Transverse colon (tissue), 4 donors: ENCODE results near the gene PDE10A. TPM values are rescaled to one million over a fixed set of nuclear protein-coding genes. Genes with fewer than 3 reads are reported as not detected.
"Not testable (repeated sequence)": the region's sequence is repeated elsewhere in the genome, so short reads cannot be mapped to it uniquely, and the experiment has no call there.

Source experiments
- DNase-seq: peaks from one replicate; pipeline ENCODE4 v3.0.0-alpha.2; 2019
- H3K27ac ChIP-seq, 4 donors: fragments of 200-600 bp; sonication (generic); 2 replicates each; pipeline ENCODE4 v1.5.1; 2016 to 2018; ENCODE audit warnings: inconsistent platforms in 4 of 4
- H3K27me3 ChIP-seq: fragments of 200-600 bp; sonication (generic); 2 replicates; pipeline ENCODE4 v1.5.1; 2017; ENCODE audit warnings: inconsistent platforms
- H3K36me3 ChIP-seq, 4 donors: fragments of 200-600 bp; sonication (generic); 2 replicates each; pipeline ENCODE4 v1.5.1; 2017 to 2019; ENCODE audit warnings: inconsistent platforms in 4 of 4
- H3K4me1 ChIP-seq, 4 donors: fragments of 200-600 bp; sonication (generic); 2 replicates each; pipeline ENCODE4 v1.5.1; 2017 to 2020; ENCODE audit warnings: inconsistent platforms in 4 of 4
- H3K4me3 ChIP-seq, 4 donors: fragments of 200-600 bp; sonication (generic); 1 replicate in 1 of 4; 2 replicates in 3 of 4; pipeline versions ENCODE4 v1.5.1 to v1.6.1; 2017 to 2019; ENCODE audit warnings: inconsistent platforms in 4 of 4
- H3K9me3 ChIP-seq, 2 donors: fragments of 200-600 bp; sonication (generic); 2 replicates each; pipeline ENCODE4 v1.5.1; 2017 to 2019; ENCODE audit warnings: inconsistent platforms in 2 of 2
- EP300 ChIP-seq: sonication (generic); formaldehyde crosslinking; IDR thresholded peaks from one replicate; pipeline ENCODE4 v1.6.1; 2017; ENCODE audit warnings: antibody characterized with exemption, low read depth
- POLR2A ChIP-seq: fragments of 450-650 bp; IDR thresholded peaks from one replicate; pipeline ENCODE4 v1.6.1; 2016; ENCODE audit warnings: antibody characterized with exemption, mild to moderate bottlenecking, moderate library complexity
- POLR2AphosphoS5 ChIP-seq, 3 donors: sonication (generic); formaldehyde crosslinking; IDR thresholded peaks; one replicate each; pipeline ENCODE4 v1.6.1; 2016; ENCODE audit warnings: antibody characterized with exemption in 3 of 3
- WGBS, 2 donors: methylation state at CpG; one replicate each; pipeline ENCODE4 v1.1.5; 2018; ENCODE audit warnings: low coverage in 1 of 2; 5-methylcytosine and 5-hydroxymethylcytosine counted together
- in situ Hi-C, 4 donors: fragments of 200-750 bp; cut with MboI; loops; one replicate each; pipeline versions ENCODE4 v1.15.0 to v1.15.1; 2017; ENCODE audit warnings: low sequenced_read_pairs in 3 of 4, low pct_ligation_motif_present in 1 of 4, low pct_unique_long_range_greater_than_20kb in 1 of 4
- intact Hi-C: fragments of 100-400 bp; cut with DNase I; formaldehyde crosslinking; loops from one replicate; pipeline ENCODE4 v1.15.1; 2023; ENCODE audit warnings: low total_unique reads
- total RNA-seq, 4 donors: library from RNA; depleted of rRNA; stranded (reverse); fragments of >200 nt; gene quantifications; one replicate each; pipeline ENCODE4 v1.1.0, GENCODE V29; 2016
- TF ChIP-seq, protein P1 (sequence below), 5 experiments: fragments of 200-600 bp in 3 of 5; fragments of 450-650 bp in 2 of 5; sonication (generic) in 3 of 5; IDR thresholded peaks; 1 replicate in 2 of 5; 2 replicates in 3 of 5; pipeline ENCODE4 v1.5.1; 2016 to 2017; ENCODE audit warnings: antibody characterized with exemption in 5 of 5, inconsistent platforms in 3 of 5, mild to moderate bottlenecking in 2 of 5, moderate library complexity in 1 of 5

The PDE10A gene
- total RNA-seq, 4 donors from 2014 or later = 1.4 to 15.3 (median 4.3) TPM

DNA sequence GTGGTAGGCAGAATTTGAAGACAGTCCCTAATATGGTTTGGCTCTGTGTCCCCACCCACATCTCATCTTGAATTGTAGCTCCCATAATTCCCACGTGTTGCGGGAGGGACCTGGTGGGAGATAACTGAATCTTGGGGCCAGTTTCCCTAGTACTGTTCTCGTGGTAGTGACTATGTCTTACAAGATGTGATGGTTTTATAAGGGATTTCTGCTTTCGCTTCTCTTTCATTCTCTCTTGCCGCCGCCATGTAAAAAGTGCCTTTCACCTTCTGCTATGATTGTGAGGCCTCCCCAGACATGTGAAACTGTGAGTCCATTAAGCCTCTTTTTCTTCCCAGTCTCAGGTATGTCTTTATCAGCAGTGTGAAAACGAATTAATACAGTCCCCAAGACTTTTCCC, 103.4 kb downstream of the PDE10A start:
- Histone ChIP-seq H3K4me1 (peaks cover 0 to 5% (median 0%) of the 10 kb centered on the region in 4 donors), H3K36me3 (no peaks in the 10 kb centered on the region), H3K4me3 (no peak overlapping the region), H3K27me3 (no peaks in the 10 kb centered on the region), H3K9me3 (no peaks in the 10 kb centered on the region), H3K27ac (no peak overlapping the region)
- no peak for DNase-seq
- WGBS, 2 donors = 81 to 85% methylated on average over 7 of the region's 7 CpGs
- TF ChIP-seq POLR2AphosphoS5 (IDR thresholded peaks at IDR 0.05) (no peak), EP300 (no peak), POLR2A (no peak)
- TF ChIP-seq, protein P1, sequence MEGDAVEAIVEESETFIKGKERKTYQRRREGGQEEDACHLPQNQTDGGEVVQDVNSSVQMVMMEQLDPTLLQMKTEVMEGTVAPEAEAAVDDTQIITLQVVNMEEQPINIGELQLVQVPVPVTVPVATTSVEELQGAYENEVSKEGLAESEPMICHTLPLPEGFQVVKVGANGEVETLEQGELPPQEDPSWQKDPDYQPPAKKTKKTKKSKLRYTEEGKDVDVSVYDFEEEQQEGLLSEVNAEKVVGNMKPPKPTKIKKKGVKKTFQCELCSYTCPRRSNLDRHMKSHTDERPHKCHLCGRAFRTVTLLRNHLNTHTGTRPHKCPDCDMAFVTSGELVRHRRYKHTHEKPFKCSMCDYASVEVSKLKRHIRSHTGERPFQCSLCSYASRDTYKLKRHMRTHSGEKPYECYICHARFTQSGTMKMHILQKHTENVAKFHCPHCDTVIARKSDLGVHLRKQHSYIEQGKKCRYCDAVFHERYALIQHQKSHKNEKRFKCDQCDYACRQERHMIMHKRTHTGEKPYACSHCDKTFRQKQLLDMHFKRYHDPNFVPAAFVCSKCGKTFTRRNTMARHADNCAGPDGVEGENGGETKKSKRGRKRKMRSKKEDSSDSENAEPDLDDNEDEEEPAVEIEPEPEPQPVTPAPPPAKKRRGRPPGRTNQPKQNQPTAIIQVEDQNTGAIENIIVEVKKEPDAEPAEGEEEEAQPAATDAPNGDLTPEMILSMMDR (IDR thresholded peaks at IDR 0.05) = no peak
- intact Hi-C loops = no loop called here
- in situ Hi-C loops = no loop called here

DNA sequence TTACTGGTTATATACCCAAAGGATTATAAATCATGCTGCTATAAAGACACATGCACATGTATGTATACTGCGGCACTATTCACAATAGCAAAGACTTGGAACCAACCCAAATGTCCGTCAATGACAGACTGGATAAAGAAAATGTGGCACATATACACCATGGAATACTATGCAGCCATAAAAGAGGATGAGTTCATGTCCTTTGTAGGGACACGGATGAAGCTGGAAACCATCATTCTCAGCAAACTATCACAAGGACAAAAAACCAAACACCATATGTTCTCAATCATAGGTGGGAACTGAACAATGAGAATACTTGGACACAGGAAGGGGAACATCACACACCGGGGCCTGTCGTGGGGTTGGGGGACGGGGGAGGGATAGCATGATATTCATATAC, 104.9 kb downstream of the PDE10A start:
- H3K4me3 ChIP-seq, intact Hi-C loops, in situ Hi-C loops: not testable (repeated sequence)

DNA sequence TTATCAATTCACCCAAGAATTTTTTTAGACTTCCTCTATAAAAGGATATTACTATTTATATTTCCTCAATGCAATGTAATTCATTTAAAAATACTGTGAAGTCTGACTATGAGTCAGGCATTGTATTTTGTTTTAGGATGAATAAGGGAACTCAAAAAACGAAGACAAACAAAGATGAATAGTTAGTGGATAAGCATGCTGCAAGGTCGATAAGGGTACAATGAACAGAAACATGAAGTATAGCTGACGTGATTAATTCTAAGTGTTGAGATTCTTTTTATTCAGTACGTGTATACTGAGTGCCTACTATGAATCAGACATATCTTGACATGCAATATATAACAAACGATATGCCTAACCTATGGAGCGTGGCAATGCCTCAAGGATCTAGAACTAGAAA, 105.4 kb downstream of the PDE10A start:
- TF ChIP-seq, protein P1 (IDR thresholded peaks at IDR 0.05) = no peak
- TF ChIP-seq EP300 (no peak), POLR2AphosphoS5 (IDR thresholded peaks at IDR 0.05) (no peak), POLR2A (no peak)
- no peak for DNase-seq
- no peaks in the 10 kb centered on the region for H3K9me3 ChIP-seq
- H3K27ac ChIP-seq = no peak overlapping the region
- H3K27me3 ChIP-seq = no peaks in the 10 kb centered on the region
- H3K4me3 ChIP-seq = no peak overlapping the region
- 85 to 88% methylated on average over 6 of the region's 6 CpGs for WGBS, 2 donors
- in situ Hi-C loops (no loop called here), intact Hi-C loops (no loop called here)
- peaks cover 0 to 5% (median 0%) of the 10 kb centered on the region in 4 donors for H3K4me1 ChIP-seq
- H3K36me3 ChIP-seq = no peaks in the 10 kb centered on the region

More for the DNA sequence above, 104.9 kb downstream of the PDE10A start:
- not testable (repeated sequence) for H3K27ac ChIP-seq, H3K9me3 ChIP-seq, H3K4me1 ChIP-seq, DNase-seq, H3K27me3 ChIP-seq, H3K36me3 ChIP-seq
- WGBS, 2 donors = 93 to 96% methylated on average over 4 to 6 of the region's 6 CpGs

DNA sequence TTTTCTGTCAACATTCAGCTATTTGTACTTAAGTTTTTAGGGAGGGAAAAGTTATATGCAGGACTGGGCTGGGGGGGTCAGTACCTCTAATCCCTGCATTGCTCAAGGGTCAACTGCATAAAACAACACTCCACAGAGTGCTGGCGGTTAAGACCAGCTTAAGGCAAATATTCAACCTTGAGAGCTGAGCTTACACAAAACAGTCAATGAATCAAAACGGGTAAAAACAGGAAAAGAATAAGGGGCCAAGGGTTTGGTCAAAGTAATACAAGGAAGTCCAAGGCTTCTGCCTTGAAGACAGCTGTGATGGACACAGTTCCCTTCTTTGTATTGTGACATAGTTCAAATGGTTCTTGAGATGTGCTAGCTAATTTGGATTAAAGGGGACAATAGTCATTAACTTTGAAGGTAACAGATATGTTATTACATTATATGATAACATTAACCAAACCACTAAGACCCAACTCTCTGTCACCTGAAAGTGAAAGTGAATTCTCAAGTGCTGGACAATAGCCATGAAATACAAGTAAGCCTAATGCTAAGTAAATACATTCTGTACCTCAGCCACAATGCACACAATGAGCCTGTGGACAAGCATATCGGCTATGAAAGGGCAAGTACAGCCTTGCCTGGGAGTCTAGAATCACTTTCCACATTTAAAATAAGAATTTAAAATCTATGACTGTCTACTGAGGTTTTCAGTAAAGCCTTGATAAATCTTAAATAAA, 106.8 kb downstream of the PDE10A start:
- no peak overlapping the region for H3K27ac ChIP-seq
- TF ChIP-seq EP300 (no peak), POLR2A (no peak), POLR2AphosphoS5 (IDR thresholded peaks at IDR 0.05) (no peak)
- in situ Hi-C loops = no loop called here
- no peak for DNase-seq
- WGBS, 2 donors = 38 to 46% methylated on average over 3 of the region's 3 CpGs
- H3K4me3 ChIP-seq = no peak overlapping the region
- H3K36me3 ChIP-seq = no peaks in the 10 kb centered on the region
- H3K9me3 ChIP-seq = no peaks in the 10 kb centered on the region
- H3K4me1 ChIP-seq = peaks cover 0 to 5% (median 0%) of the 10 kb centered on the region in 4 donors
- H3K27me3 ChIP-seq = no peaks in the 10 kb centered on the region
- intact Hi-C loops = no loop called here

DNA sequence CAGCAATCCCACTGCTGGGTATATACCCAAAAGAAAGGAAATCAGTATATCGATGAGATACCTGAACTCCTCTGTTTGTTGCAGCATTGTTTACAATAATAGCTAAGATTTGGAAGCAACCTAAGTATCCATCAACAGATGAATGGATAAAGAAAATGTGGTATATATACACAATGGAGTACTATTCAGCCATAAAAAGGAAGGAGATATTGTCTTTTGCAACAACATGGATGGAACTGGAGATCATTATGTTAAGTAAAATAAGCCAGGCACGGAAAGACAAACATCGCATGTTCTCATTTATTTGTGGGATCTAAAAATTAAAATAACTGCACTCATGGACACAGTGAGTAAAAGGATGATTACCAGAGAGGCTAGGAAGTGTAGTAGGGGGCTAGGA, 108.4 kb downstream of the PDE10A start:
- H3K27ac ChIP-seq, H3K4me1 ChIP-seq, H3K9me3 ChIP-seq, H3K36me3 ChIP-seq, in situ Hi-C loops, H3K4me3 ChIP-seq, H3K27me3 ChIP-seq, DNase-seq: not testable (repeated sequence)
- intact Hi-C loops = loop anchor here (2.0 kb wide), 1 partner anchor 46 kb away; no protein-coding TSS in a partner anchor
- WGBS, 2 donors = 72 to 97% methylated on average over 3 of the region's 3 CpGs
